Measurements from ENCODE around the gene PRPF38A. TPM values are rescaled to one million over a fixed set of nuclear protein-coding genes. Genes with fewer than 3 reads are reported as not detected.

PRPF38A gene
- polyA plus RNA-seq, 1 of the 3 experiments (the other 2 are of a cell fraction), result 24.3 TPM

- H3K9ac ChIP-seq, result peak within 1 kb of the TSS; percentile 97
- peaks cover 12 to 23% of the 10 kb centered on the region in 2 experiments for H3K36me3 ChIP-seq (replicated peaks in 1 of 2; ENCODE audit: control insufficient read depth in 1 of 2, insufficient read depth in 2 of 2, low read length in 1 of 2)
- peaks cover 41% of the 10 kb centered on the region for H3K79me2 ChIP-seq (ENCODE audit: insufficient read depth)
- 2% methylated on average over 35 of the region's 92 CpGs for WGBS (ENCODE audit: low lambda C conversion rate)
- H3K4me1 ChIP-seq (ENCODE audit: control insufficient read depth in 1 of 2, insufficient read depth in 2 of 2, low read depth in 1 of 2, low read length in 1 of 2), result peaks cover 0 to 13% of the 10 kb centered on the region in 2 experiments; a peak in 3 of 4 replicates
- DNase-seq, result peak; percentile 100
- POLR2A ChIA-PET, result interaction anchor here (0.5 to 2.2 kb wide), 5 partner anchors 10 to 332 kb away, joined by 3 to 7 read pairs (median 3); partner anchors contain the start of genes KTI12 and TXNDC12
- H3K4me3 ChIP-seq (ENCODE audit: low read depth in 2 of 2, low read length in 1 of 2), result peak within 1 kb of the TSS; percentile 90 to 93
- H4K20me1 ChIP-seq (ENCODE audit: insufficient read depth), result peaks cover 7% of the 10 kb centered on the region; the same call in 1 of the 2 replicates
- peaks cover 22% of the 10 kb centered on the region for H3F3A ChIP-seq (replicated peaks; ENCODE audit: insufficient read depth)
- peak within 1 kb of the TSS; percentile 89 for H3K4me2 ChIP-seq
- no peaks in the 10 kb centered on the region for H3K27me3 ChIP-seq (ENCODE audit: insufficient read depth)
- no peaks in the 10 kb centered on the region for H3K9me3 ChIP-seq
- peak within 1 kb of the TSS; percentile 82 to 91 for H3K27ac ChIP-seq (ENCODE audit: low read depth in 2 of 2, low read length in 1 of 2)
- CTCF ChIA-PET, result interaction anchor here (1.0 to 1.8 kb wide), 5 partner anchors 12 to 320 kb away, joined by 4 to 7 read pairs (median 5); no protein-coding TSS in a partner anchor
- peak within 1 kb of the TSS; percentile 95 for H2AFZ ChIP-seq (ENCODE audit: low read depth)
- H3K9me2 ChIP-seq, result no peaks in the 10 kb centered on the region
- TF ChIP-seq USF1 (IDR thresholded peaks at IDR 0.05; ENCODE audit: borderline replicate concordance, low read depth) (peak; percentile 98), PBX3 (IDR thresholded peaks at IDR 0.05) (no peak), FOXJ3 (CRISPR knock-in tag; IDR thresholded peaks at IDR 0.05) (no peak), SMC3 (IDR thresholded peaks at IDR 0.05; ENCODE audit: low read depth, low read length) (no peak), SIN3A (IDR thresholded peaks at IDR 0.05; ENCODE audit: borderline replicate concordance, low read depth, low read length) (no peak), FOSL2 (IDR thresholded peaks at IDR 0.05; ENCODE audit: borderline replicate concordance, low read depth) (no peak), FOXM1 (IDR thresholded peaks at IDR 0.05; ENCODE audit: low read depth) (no peak), RFX5 (IDR thresholded peaks at IDR 0.05; ENCODE audit: low read length) (no peak), POLR2AphosphoS5 (IDR thresholded peaks at IDR 0.05; ENCODE audit: low read depth, low read length) (peak; percentile 80), EP300 (IDR thresholded peaks at IDR 0.05; ENCODE audit: borderline replicate concordance in 1 of 2, low read depth in 1 of 2, low read length in 1 of 2) (no peak), IRF3 (IDR thresholded peaks at IDR 0.05; ENCODE audit: low read depth, low read length) (no peak), ELF1 (IDR thresholded peaks at IDR 0.05) (0 out of 2 replicates have a peak, but pooled peaks have one; percentile 41), YY1 (IDR thresholded peaks at IDR 0.05; ENCODE audit: low read depth) (no peak), EZH2phosphoT487 (IDR thresholded peaks at IDR 0.05; ENCODE audit: borderline replicate concordance, low read depth) (no peak), GATA2 (CRISPR knock-in tag; IDR thresholded peaks at IDR 0.05) (no peak), RCOR1 (IDR thresholded peaks at IDR 0.05; ENCODE audit: low read length) (no peak), TEAD4 (IDR thresholded peaks at IDR 0.05; ENCODE audit: borderline replicate concordance, insufficient read depth) (no peak), TCF12 (IDR thresholded peaks at IDR 0.05) (no peak; the same call in 1 of the 2 replicates), GABPA (IDR thresholded peaks at IDR 0.05; ENCODE audit: low read depth) (0 out of 2 replicates have a peak, but pooled peaks have one; percentile 1), REST (IDR thresholded peaks at IDR 0.05; ENCODE audit: low read depth, low read length) (no peak), RAD21 (IDR thresholded peaks at IDR 0.05; ENCODE audit: low read length) (no peak), MEF2A (IDR thresholded peaks at IDR 0.05; ENCODE audit: borderline replicate concordance, low read depth) (no peak), RXRA (IDR thresholded peaks at IDR 0.05; ENCODE audit: borderline replicate concordance, low read depth) (no peak), NFIC (IDR thresholded peaks at IDR 0.05; ENCODE audit: borderline replicate concordance) (no peak), JUND (IDR thresholded peaks at IDR 0.05) (no peak), MAX (IDR thresholded peaks at IDR 0.05; ENCODE audit: low read depth) (peak; percentile 53), CHD2 (IDR thresholded peaks at IDR 0.05; ENCODE audit: low read length, partially characterized antibody) (peak; percentile 24)
Measured at GRCh38 chr1:52365746-52366516, 38.5 kb upstream of the PRPF38A start, which contains the start of gene CC2D1B. TSS of gene CC2D1B (minus strand) at chr1:52366205. CDS start at chr1:52364620, 1,585 bp downstream.

Measured in SK-N-SH (cell line).